ENCODE measurements around the gene CDH26. TPM values are rescaled to one million over a fixed set of nuclear protein-coding genes. Genes with fewer than 3 reads are reported as not detected.

Gene CDH26
- total and polyA plus RNA-seq, 2 of the 13 experiments (the other 11 are each of a cell fraction or from before 2014, with no cell fraction given): 0.40 to 1.1 TPM

GRCh38 chr20:60039526-60039925, 81.3 kb downstream of the CDH26 start:
- ChIA-PET POLR2A (no interaction called here), CTCF (ENCODE audit: low intra/inter-chr PET ratio, low total read pairs) (no interaction called here)
- Histone ChIP-seq H3K9ac (ENCODE audit: insufficient read depth, low read depth, low read length) (no peak overlapping the region), H3K4me2 (ENCODE audit: low read depth, low read length) (no peak overlapping the region), H3K27ac (ENCODE audit: extremely low read length, insufficient read depth, low read length) (no peak overlapping the region), H3K79me2 (ENCODE audit: insufficient read depth, low read length) (no peaks in the 10 kb centered on the region), H3K4me3 (replicated peaks in 1 of 3; ENCODE audit: insufficient read depth in 1 of 3, low read depth in 2 of 3, low read length in 3 of 3) (no peak overlapping the region), H3K9me3 (ENCODE audit: low read length) (no peaks in the 10 kb centered on the region), H2AFZ (ENCODE audit: low read length) (no peak overlapping the region), H3K36me3 (replicated peaks in 1 of 2; ENCODE audit: control insufficient read depth in 1 of 2, insufficient read depth in 2 of 2, low read length in 2 of 2) (no peaks in the 10 kb centered on the region), H3K4me1 (ENCODE audit: insufficient read depth, low read length) (peaks cover under 1% of the 10 kb centered on the region; the same call in 1 of the 2 replicates), H4K20me1 (ENCODE audit: insufficient read depth, low read length) (no peaks in the 10 kb centered on the region), H3K27me3 (ENCODE audit: control insufficient read depth in 1 of 2, insufficient read depth in 2 of 2, low read length in 2 of 2) (0 out of 5 replicates have a peak, but pooled peaks cover 0 to 1% of the 10 kb centered on the region in 2 experiments)
- intact Hi-C loops (cut with micrococcal nuclease; ENCODE audit: unreplicated experiment): no loop called here
- no peak for DNase-seq (ENCODE audit: low spot score)
- in situ Hi-C loops (cut with HindIII; ENCODE audit: extremely low pct_ligation_motif_present, low pct_unique_long_range_greater_than_20kb): no loop called here
- BruUV-seq (replicated peaks): no TSS peak
- no peak for FAIRE-seq
- 19% methylated on average over 3 of the region's 3 CpGs for WGBS (ENCODE audit: low lambda C conversion rate)
- ATAC-seq: no peak
- TF ChIP-seq TCF12 (IDR thresholded peaks at IDR 0.05): no peak
- TF ChIP-seq TCF12 (CRISPR knock-in tag; IDR thresholded peaks at IDR 0.05): no peak

GRCh38 chr20:60040471-60041162, 82.4 kb downstream of the CDH26 start:
- 31% methylated on average over 7 of the region's 8 CpGs for WGBS (ENCODE audit: low lambda C conversion rate)
- POLR2A ChIA-PET: no interaction called here
- DNase-seq (ENCODE audit: low spot score): no peak

More at GRCh38 chr20:60040471-60041162, 82.4 kb downstream of the CDH26 start:
- no peak overlapping the region for H3K9ac ChIP-seq (ENCODE audit: insufficient read depth, low read depth, low read length)
- no peaks in the 10 kb centered on the region for H3K79me2 ChIP-seq (ENCODE audit: insufficient read depth, low read length)
- 0 out of 5 replicates have a peak, but pooled peaks cover 0 to 1% of the 10 kb centered on the region in 2 experiments for H3K27me3 ChIP-seq (ENCODE audit: control insufficient read depth in 1 of 2, insufficient read depth in 2 of 2, low read length in 2 of 2)
- H3K27ac ChIP-seq (ENCODE audit: extremely low read length, insufficient read depth, low read length): no peak overlapping the region
- no peak overlapping the region for H2AFZ ChIP-seq (ENCODE audit: low read length)
- in situ Hi-C loops (cut with HindIII; ENCODE audit: extremely low pct_ligation_motif_present, low pct_unique_long_range_greater_than_20kb) (no loop called here), intact Hi-C loops (cut with micrococcal nuclease; ENCODE audit: unreplicated experiment) (no loop called here)
- no peaks in the 10 kb centered on the region for H3K36me3 ChIP-seq (replicated peaks in 1 of 2; ENCODE audit: control insufficient read depth in 1 of 2, insufficient read depth in 2 of 2, low read length in 2 of 2)
- no peak for ATAC-seq
- H3K4me2 ChIP-seq (ENCODE audit: low read depth, low read length): no peak overlapping the region
- no peak for FAIRE-seq
- CTCF ChIA-PET (ENCODE audit: low intra/inter-chr PET ratio, low total read pairs): no interaction called here
- no TSS peak for BruUV-seq (replicated peaks)
- H3K4me3 ChIP-seq (replicated peaks in 1 of 3; ENCODE audit: insufficient read depth in 1 of 3, low read depth in 2 of 3, low read length in 3 of 3): no peak overlapping the region
- no peaks in the 10 kb centered on the region for H4K20me1 ChIP-seq (ENCODE audit: insufficient read depth, low read length)
- no peaks in the 10 kb centered on the region for H3K4me1 ChIP-seq (ENCODE audit: insufficient read depth, low read length)
- no peaks in the 10 kb centered on the region for H3K9me3 ChIP-seq (ENCODE audit: low read length)
- TF ChIP-seq ZNF441 (CRISPR knock-in tag; IDR thresholded peaks at IDR 0.05; ENCODE audit: borderline replicate concordance) (no peak), ZNF160 (CRISPR knock-in tag; IDR thresholded peaks at IDR 0.05) (no peak), ZSCAN21 (CRISPR knock-in tag; IDR thresholded peaks at IDR 0.05; ENCODE audit: borderline replicate concordance) (no peak), ZNF614 (CRISPR knock-in tag; IDR thresholded peaks at IDR 0.05; ENCODE audit: borderline replicate concordance) (no peak), POGK (CRISPR knock-in tag; conservative IDR thresholded peaks at IDR 0.05) (no peak), MED8 (CRISPR knock-in tag; IDR thresholded peaks at IDR 0.05; ENCODE audit: insufficient replicate concordance) (no peak), ZNF784 (CRISPR knock-in tag; IDR thresholded peaks at IDR 0.05; ENCODE audit: borderline replicate concordance) (no peak), GLMP (CRISPR knock-in tag; IDR thresholded peaks at IDR 0.05; ENCODE audit: borderline replicate concordance) (no peak), FOXK1 (CRISPR knock-in tag; IDR thresholded peaks at IDR 0.05; ENCODE audit: borderline replicate concordance, low read depth) (no peak), RORA (CRISPR knock-in tag; IDR thresholded peaks at IDR 0.05) (no peak), ZFX (CRISPR knock-in tag; IDR thresholded peaks at IDR 0.05; ENCODE audit: low read depth) (no peak), MTA1 (CRISPR knock-in tag; IDR thresholded peaks at IDR 0.05; ENCODE audit: borderline replicate concordance) (no peak), ARNT (IDR thresholded peaks at IDR 0.05) (no peak)

Measured in HepG2 (cell line).